H1 (cell line): ENCODE measurements around the gene UBA5. TPM values are rescaled to one million over a fixed set of nuclear protein-coding genes. Genes with fewer than 3 reads are reported as not detected.

Experiments
- CBX5 ChIP-seq: fragments of 300-800, 300-1000 bp; sonication (generic); IDR thresholded peaks from 2 replicates; pipeline ENCODE4 v1.7.1; 2016; ENCODE audit warnings: antibody characterized with exemption, low read length, low read depth
- E2F6 ChIP-seq: IDR thresholded peaks from 2 replicates; pipeline ENCODE4 v1.6.1; 2012; ENCODE audit warnings: inconsistent platforms
- EZH2 ChIP-seq: fragments of 200-600 bp; sonication (generic); IDR thresholded peaks from 2 replicates; pipeline ENCODE4 v1.7.1; 2012; ENCODE audit warnings: low read depth, mild to moderate bottlenecking, moderate library complexity, low read length, inconsistent platforms; ENCODE audit not compliant: severe bottlenecking
- FOSL1 ChIP-seq: IDR thresholded peaks from 2 replicates; pipeline ENCODE4 v1.6.1; 2011; ENCODE audit warnings: mild to moderate bottlenecking, low read depth, low read length, moderate library complexity; ENCODE audit not compliant: insufficient read depth
- GTF2F1 ChIP-seq: IDR thresholded peaks from 2 replicates; pipeline ENCODE4 v1.6.1; 2012; ENCODE audit warnings: low read depth, low read length, improper control_type of control experiment, borderline replicate concordance
- JUN ChIP-seq: IDR thresholded peaks from 2 replicates; pipeline ENCODE4 v1.6.1; 2011; ENCODE audit warnings: low read depth, mild to moderate bottlenecking, improper control_type of control experiment, low read length
- JUND ChIP-seq: IDR thresholded peaks from 2 replicates; pipeline ENCODE4 v1.6.1; 2011; ENCODE audit warnings: mild to moderate bottlenecking, improper control_type of control experiment, low read length
- KDM1A ChIP-seq: fragments of 200-600, 300-600 bp; sonication (generic); IDR thresholded peaks from 2 replicates; pipeline ENCODE4 v1.7.1; 2016; ENCODE audit warnings: mild to moderate bottlenecking, low read length, borderline replicate concordance
- POLR2AphosphoS5 ChIP-seq: IDR thresholded peaks from 2 replicates; pipeline ENCODE4 v1.6.1; 2011; ENCODE audit warnings: low read depth, low read length
- RAD21 ChIP-seq, 2 experiments: IDR thresholded peaks in 1 of 2; conservative IDR thresholded peaks in 1 of 2; 2 replicates each; pipeline ENCODE4 v1.6.1; 2011; ENCODE audit warnings: low read depth in 2 of 2, low read length in 2 of 2, improper control_type of control experiment in 1 of 2, inconsistent platforms in 1 of 2, mild to moderate bottlenecking in 1 of 2, moderate library complexity in 1 of 2
- RBBP5 ChIP-seq: IDR thresholded peaks from 2 replicates; pipeline ENCODE4 v1.7.1; 2012; ENCODE audit warnings: low read depth, mild to moderate bottlenecking, inconsistent platforms, low read length, moderate library complexity, borderline replicate concordance
- RXRA ChIP-seq: IDR thresholded peaks from 2 replicates; pipeline ENCODE4 v1.6.1; 2011; ENCODE audit warnings: low read depth, mild to moderate bottlenecking, low read length, moderate library complexity; ENCODE audit not compliant: insufficient read depth
- SAP30 ChIP-seq: fragments of 300-600 bp; sonication (generic); IDR thresholded peaks from 2 replicates; pipeline ENCODE4 v1.7.1; 2012; ENCODE audit warnings: low read length, moderate library complexity, mild to moderate bottlenecking, inconsistent platforms; ENCODE audit not compliant: insufficient read depth, insufficient replicate concordance
- SIN3A ChIP-seq, 2 experiments: IDR thresholded peaks in 1 of 2; conservative IDR thresholded peaks in 1 of 2; 2 replicates each; pipeline ENCODE4 v1.6.1; 2011 to 2012; ENCODE audit warnings: low read length in 2 of 2, improper control_type of control experiment in 1 of 2, low read depth in 1 of 2, mild to moderate bottlenecking in 1 of 2
- SIRT6 ChIP-seq: IDR thresholded peaks from one replicate; pipeline ENCODE4 v1.7.1; 2012; ENCODE audit warnings: low read length, inconsistent platforms
- TBP ChIP-seq: IDR thresholded peaks from 2 replicates; pipeline ENCODE4 v1.6.1; 2011; ENCODE audit warnings: low read depth, low read length, improper control_type of control experiment
- TEAD4 ChIP-seq: IDR thresholded peaks from 2 replicates; pipeline ENCODE4 v1.6.1; 2012; ENCODE audit warnings: low read depth, low read length, inconsistent platforms, mixed read lengths
- ZNF274 ChIP-seq: IDR thresholded peaks from 2 replicates; pipeline ENCODE4 v1.7.0; 2012; ENCODE audit warnings: low read length, borderline replicate concordance; ENCODE audit errors: extremely low read depth
- polyA plus RNA-seq, 7 experiments: library from polyadenylated mRNA; depleted of rRNA in 3 of 7; stranded (reverse) in 5 of 7; unstranded in 2 of 7; fragments of >200 nt in 5 of 7; fragments of 200-250 nt in 2 of 7; gene quantifications; 1 replicate in 5 of 7; 2 replicates in 1 of 7; 4 replicates in 1 of 7; pipeline versions ENCODE4 v1.2.1 to v1.2.3, GENCODE V29; 2011 to 2013; ENCODE audit warnings: missing spikeins in 2 of 7, mixed read lengths in 2 of 7
- total RNA-seq: library from RNA; stranded (reverse); fragmentation: NEBNext Ultra II Directional; extraction: Animal tissue kit (Norgen Biotek cat#: 25700); gene quantifications from 2 replicates; pipeline ENCODE4 v1.2.1, GENCODE V29; 2021
- TF ChIP-seq, protein P1 (sequence below): IDR thresholded peaks from 2 replicates; pipeline ENCODE4 v1.6.1; 2012; ENCODE audit warnings: inconsistent platforms

Gene UBA5
- total and polyA plus RNA-seq, 2 of the 8 experiments (the other 6 are each of a cell fraction or from before 2014, with no cell fraction given), result 11.0 to 28.0 TPM

GRCh38 chr3:132722165-132723023 lies 62.3 kb downstream of the UBA5 start, which contains the start of gene NPHP3 (continued):
- TF ChIP-seq KDM1A (no peak), RXRA (no peak), JUND (no peak), EZH2 (no peak), E2F6 (no peak), TEAD4 (no peak), SAP30 (no peak), GTF2F1 (no peak), SIRT6 (no peak), CBX5 (no peak), SIN3A (conservative IDR thresholded peaks at IDR 0.05 in 1 of 2, IDR thresholded peaks at IDR 0.05 in 1 of 2; ENCODE audit: low read depth in 1 of 2, low read length in 2 of 2) (0 out of 4 replicates have a peak, but pooled peaks of 1 of the 2 experiments have one; percentile 30), FOSL1 (no peak), TBP (0 out of 2 replicates have a peak, but pooled peaks have one; percentile 18), ZNF274 (no peak), JUN (no peak), RBBP5 (0 out of 2 replicates have a peak, but pooled peaks have one; percentile 75), RAD21 (IDR thresholded peaks at IDR 0.05 in 1 of 2, conservative IDR thresholded peaks at IDR 0.05 in 1 of 2; ENCODE audit: low read depth in 2 of 2, low read length in 2 of 2) (no peak), POLR2AphosphoS5 (peak; percentile 81)
- TF ChIP-seq, protein P1, sequence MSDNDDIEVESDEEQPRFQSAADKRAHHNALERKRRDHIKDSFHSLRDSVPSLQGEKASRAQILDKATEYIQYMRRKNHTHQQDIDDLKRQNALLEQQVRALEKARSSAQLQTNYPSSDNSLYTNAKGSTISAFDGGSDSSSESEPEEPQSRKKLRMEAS, result no peak
